HepG2 (cell line): Measurements from ENCODE around the gene TLN1. TPM values are rescaled to one million over a fixed set of nuclear protein-coding genes. Genes with fewer than 3 reads are reported as not detected.

Source experiments
- CEBPB ChIP-seq: IDR thresholded peaks from 2 replicates; pipeline ENCODE4 v1.6.1; 2011; ENCODE audit warnings: low read depth, low read length, improper control_type of control experiment, borderline replicate concordance
- E2F2 ChIP-seq: sonication (generic); formaldehyde crosslinking; IDR thresholded peaks from 2 replicates; pipeline ENCODE4 v1.4.0; 2020; ENCODE audit warnings: missing genetic modification reagents, borderline replicate concordance
- ERF ChIP-seq: IDR thresholded peaks from 2 replicates; pipeline ENCODE4 v1.6.1; 2018; ENCODE audit warnings: missing biosample characterization, missing genetic modification reagents
- ETV5 ChIP-seq: IDR thresholded peaks from 2 replicates; pipeline ENCODE4 v1.6.1; 2018; ENCODE audit warnings: missing biosample characterization, missing genetic modification reagents, inconsistent platforms, borderline replicate concordance
- KLF15 ChIP-seq: sonication (generic); formaldehyde crosslinking; IDR thresholded peaks from 2 replicates; pipeline ENCODE4 v1.8.1; 2023; ENCODE audit warnings: borderline replicate concordance, mild to moderate bottlenecking, inconsistent platforms, missing genetic modification reagents, mixed read lengths
- MBNL3 ChIP-seq: fragments of 250-450 bp; sonication (Bioruptor Pico); conservative IDR thresholded peaks from 2 replicates; pipeline ENCODE4 v1.8.0; 2022; ENCODE audit warnings: mild to moderate bottlenecking, inconsistent platforms
- MYC ChIP-seq: sonication (generic); formaldehyde crosslinking; IDR thresholded peaks from 2 replicates; pipeline ENCODE4 v1.9.0; 2021; ENCODE audit warnings: missing genetic modification reagents, borderline replicate concordance
- PAF1 ChIP-seq: IDR thresholded peaks from 2 replicates; pipeline ENCODE4 v1.6.1; 2016; ENCODE audit warnings: missing genetic modification reagents, missing compliant biosample characterization
- RARA ChIP-seq: IDR thresholded peaks from 2 replicates; pipeline ENCODE4 v1.6.1; 2016; ENCODE audit warnings: missing genetic modification reagents, missing compliant biosample characterization
- REL ChIP-seq: sonication (generic); formaldehyde crosslinking; conservative IDR thresholded peaks from 2 replicates; pipeline ENCODE4 v1.8.0; 2022; ENCODE audit warnings: mild to moderate bottlenecking, missing genetic modification reagents, moderate library complexity
- RELA ChIP-seq: sonication (generic); formaldehyde crosslinking; IDR thresholded peaks from 2 replicates; pipeline ENCODE4 v1.4.0; 2020; ENCODE audit warnings: missing genetic modification reagents
- SAFB2 ChIP-seq: sonication (generic); formaldehyde crosslinking; IDR thresholded peaks from 2 replicates; pipeline ENCODE4 v1.5.1; 2020; ENCODE audit warnings: missing genetic modification reagents, low read depth, mild to moderate bottlenecking, borderline replicate concordance
- SRF ChIP-seq: IDR thresholded peaks from 2 replicates; pipeline ENCODE4 v1.6.1; 2011; ENCODE audit warnings: mild to moderate bottlenecking, low read depth, low read length, moderate library complexity
- STAT5B ChIP-seq: sonication (generic); formaldehyde crosslinking; IDR thresholded peaks from 2 replicates; pipeline ENCODE4 v1.4.0; 2020; ENCODE audit warnings: missing genetic modification reagents
- YEATS2 ChIP-seq: sonication (generic); formaldehyde crosslinking; IDR thresholded peaks from 2 replicates; pipeline ENCODE4 v1.4.0; 2020; ENCODE audit warnings: missing genetic modification reagents, borderline replicate concordance
- ZNF205 ChIP-seq: IDR thresholded peaks from 2 replicates; pipeline ENCODE4 v1.6.1; 2018; ENCODE audit warnings: missing biosample characterization, missing genetic modification reagents
- ZNF260 ChIP-seq: sonication (generic); formaldehyde crosslinking; IDR thresholded peaks from 2 replicates; pipeline ENCODE4 v1.4.0; 2020; ENCODE audit warnings: missing genetic modification reagents, low read depth, mild to moderate bottlenecking, borderline replicate concordance
- ZNF382 ChIP-seq: sonication (generic); formaldehyde crosslinking; IDR thresholded peaks from 2 replicates; pipeline ENCODE4 v1.5.0; 2020; ENCODE audit warnings: missing genetic modification reagents, mild to moderate bottlenecking, borderline replicate concordance
- ZNF44 ChIP-seq: sonication (generic); formaldehyde crosslinking; IDR thresholded peaks from 2 replicates; pipeline ENCODE4 v1.5.1; 2020; ENCODE audit warnings: mild to moderate bottlenecking, missing genetic modification reagents
- ZNF468 ChIP-seq: sonication (generic); formaldehyde crosslinking; IDR thresholded peaks from 2 replicates; pipeline ENCODE4 v1.8.0; 2022; ENCODE audit warnings: mild to moderate bottlenecking, moderate library complexity, missing genetic modification reagents
- ZNF552 ChIP-seq: sonication (generic); formaldehyde crosslinking; IDR thresholded peaks from 2 replicates; pipeline ENCODE4 v1.9.0; 2022; ENCODE audit warnings: missing genetic modification reagents, mild to moderate bottlenecking, borderline replicate concordance
- ZSCAN25 ChIP-seq: sonication (generic); formaldehyde crosslinking; IDR thresholded peaks from 2 replicates; pipeline ENCODE4 v1.8.0; 2022; ENCODE audit warnings: mild to moderate bottlenecking, missing genetic modification reagents
- polyA plus RNA-seq, 8 experiments: library from polyadenylated mRNA; depleted of rRNA in 3 of 8; stranded (reverse) in 7 of 8; unstranded in 1 of 8; fragments of >200 nt; fragmentation: Illumina TruSeq in 4 of 8; extraction: Trizol in 4 of 8; gene quantifications; 2 replicates each; pipeline versions ENCODE4 v1.2.1 to v1.2.3, GENCODE V29; 2011 to 2016; ENCODE audit warnings: low read depth in 4 of 8, missing spikeins in 1 of 8, mixed read lengths in 1 of 8; ENCODE audit not compliant: insufficient read depth in 1 of 8
- total RNA-seq, 5 experiments: library from RNA; depleted of rRNA; stranded (reverse); fragments of >200 nt; fragmentation: Illumina TruSeq; extraction: Trizol; gene quantifications; 2 replicates each; pipeline ENCODE4 v1.2.3, GENCODE V29; 2016; ENCODE audit warnings: low read depth in 1 of 5
- TF ChIP-seq, protein P1 (sequence below): sonication (generic); formaldehyde crosslinking; IDR thresholded peaks from 2 replicates; pipeline ENCODE4 v1.4.0; 2020; ENCODE audit warnings: missing genetic modification reagents, mild to moderate bottlenecking, borderline replicate concordance
- TF ChIP-seq, protein P2 (sequence below): sonication (generic); formaldehyde crosslinking; conservative IDR thresholded peaks from 2 replicates; pipeline ENCODE4 v1.4.0; 2020; ENCODE audit warnings: missing genetic modification reagents
- TF ChIP-seq, protein P3 (sequence below): sonication (generic); formaldehyde crosslinking; IDR thresholded peaks from 2 replicates; pipeline ENCODE4 v1.5.0; 2020; ENCODE audit warnings: mild to moderate bottlenecking, missing genetic modification reagents

The TLN1 gene
- total and polyA plus RNA-seq, 2 of the 13 experiments (the other 11 are each of a cell fraction or from before 2014, with no cell fraction given): 35.2 to 51.8 TPM

GRCh38 chr9:35657546-35658136, 74.4 kb downstream of the TLN1 start, which contains the start of gene RMRP (continued):
- TF ChIP-seq ZSCAN25 (CRISPR knock-in tag): peak; percentile 82; the same call in 1 of the 2 replicates
- peak; percentile 78; the same call in 1 of the 2 replicates for TF ChIP-seq YEATS2 (CRISPR knock-in tag)
- TF ChIP-seq, protein P1, sequence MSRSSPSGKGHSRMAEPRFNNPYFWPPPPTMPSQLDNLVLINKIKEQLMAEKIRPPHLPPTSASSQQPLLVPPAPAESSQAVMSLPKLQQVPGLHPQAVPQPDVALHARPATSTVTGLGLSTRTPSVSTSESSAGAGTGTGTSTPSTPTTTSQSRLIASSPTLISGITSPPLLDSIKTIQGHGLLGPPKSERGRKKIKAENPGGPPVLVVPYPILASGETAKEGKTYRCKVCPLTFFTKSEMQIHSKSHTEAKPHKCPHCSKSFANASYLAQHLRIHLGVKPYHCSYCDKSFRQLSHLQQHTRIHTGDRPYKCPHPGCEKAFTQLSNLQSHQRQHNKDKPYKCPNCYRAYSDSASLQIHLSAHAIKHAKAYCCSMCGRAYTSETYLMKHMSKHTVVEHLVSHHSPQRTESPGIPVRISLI: peak; percentile 61; the same call in 1 of the 2 replicates
- no peak for TF ChIP-seq PAF1
- TF ChIP-seq REL (CRISPR knock-in tag): peak; percentile 88; the same call in 1 of the 2 replicates
- no peak for TF ChIP-seq SRF
- TF ChIP-seq ETV5 (CRISPR knock-in tag): peak; percentile 88
- TF ChIP-seq ZNF260: no peak
- TF ChIP-seq ZNF382 (CRISPR knock-in tag): no peak
- TF ChIP-seq SAFB2 (CRISPR knock-in tag): peak; percentile 49; the same call in 1 of the 2 replicates
- TF ChIP-seq, protein P2, sequence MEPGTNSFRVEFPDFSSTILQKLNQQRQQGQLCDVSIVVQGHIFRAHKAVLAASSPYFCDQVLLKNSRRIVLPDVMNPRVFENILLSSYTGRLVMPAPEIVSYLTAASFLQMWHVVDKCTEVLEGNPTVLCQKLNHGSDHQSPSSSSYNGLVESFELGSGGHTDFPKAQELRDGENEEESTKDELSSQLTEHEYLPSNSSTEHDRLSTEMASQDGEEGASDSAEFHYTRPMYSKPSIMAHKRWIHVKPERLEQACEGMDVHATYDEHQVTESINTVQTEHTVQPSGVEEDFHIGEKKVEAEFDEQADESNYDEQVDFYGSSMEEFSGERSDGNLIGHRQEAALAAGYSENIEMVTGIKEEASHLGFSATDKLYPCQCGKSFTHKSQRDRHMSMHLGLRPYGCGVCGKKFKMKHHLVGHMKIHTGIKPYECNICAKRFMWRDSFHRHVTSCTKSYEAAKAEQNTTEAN: peak; percentile 94
- peak; percentile 49 for TF ChIP-seq RARA
- TF ChIP-seq ZNF552 (CRISPR knock-in tag): peak; percentile 96
- TF ChIP-seq MBNL3 (CRISPR knock-in tag): no peak
- peak; percentile 97 for TF ChIP-seq RELA
- TF ChIP-seq MYC (CRISPR knock-in tag): peak; percentile 99
- TF ChIP-seq STAT5B: 0 out of 2 replicates have a peak, but pooled peaks have one; percentile 70
- peak; percentile 89 for TF ChIP-seq ERF
- peak; percentile 24; the same call in 1 of the 2 replicates for TF ChIP-seq ZNF44 (CRISPR knock-in tag)
- peak; percentile 96 for TF ChIP-seq ZNF205 (CRISPR knock-in tag)
- TF ChIP-seq, protein P3, sequence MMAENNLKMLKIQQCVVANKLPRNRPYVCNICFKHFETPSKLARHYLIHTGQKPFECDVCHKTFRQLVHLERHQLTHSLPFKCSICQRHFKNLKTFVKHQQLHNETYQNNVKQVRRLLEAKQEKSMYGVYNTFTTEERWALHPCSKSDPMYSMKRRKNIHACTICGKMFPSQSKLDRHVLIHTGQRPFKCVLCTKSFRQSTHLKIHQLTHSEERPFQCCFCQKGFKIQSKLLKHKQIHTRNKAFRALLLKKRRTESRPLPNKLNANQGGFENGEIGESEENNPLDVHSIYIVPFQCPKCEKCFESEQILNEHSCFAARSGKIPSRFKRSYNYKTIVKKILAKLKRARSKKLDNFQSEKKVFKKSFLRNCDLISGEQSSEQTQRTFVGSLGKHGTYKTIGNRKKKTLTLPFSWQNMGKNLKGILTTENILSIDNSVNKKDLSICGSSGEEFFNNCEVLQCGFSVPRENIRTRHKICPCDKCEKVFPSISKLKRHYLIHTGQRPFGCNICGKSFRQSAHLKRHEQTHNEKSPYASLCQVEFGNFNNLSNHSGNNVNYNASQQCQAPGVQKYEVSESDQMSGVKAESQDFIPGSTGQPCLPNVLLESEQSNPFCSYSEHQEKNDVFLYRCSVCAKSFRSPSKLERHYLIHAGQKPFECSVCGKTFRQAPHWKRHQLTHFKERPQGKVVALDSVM: 0 out of 2 replicates have a peak, but pooled peaks have one; percentile 46
- TF ChIP-seq KLF15 (CRISPR knock-in tag): peak; percentile 81; the same call in 1 of the 2 replicates
- peak; percentile 28; the same call in 1 of the 2 replicates for TF ChIP-seq ZNF468
- peak; percentile 99; the same call in 1 of the 2 replicates for TF ChIP-seq E2F2
- TF ChIP-seq CEBPB: no peak
